Measurements from ENCODE around the gene CHMP4A.

CHMP4A gene

GRCh38 chr14:24179961-24180796 is 33.1 kb downstream of the CHMP4A start:
- DNase-seq (ENCODE audit: low read depth in 3 of 3) = no peak

GRCh38 chr14:24179294-24179960 is 33.9 kb downstream of the CHMP4A start:
- no peak for DNase-seq (ENCODE audit: low read depth in 3 of 3)

- DNase-seq (ENCODE audit: low read depth in 3 of 3) = no peak
These were observed 34.7 kb downstream of the CHMP4A start for GRCh38 chr14:24178399-24179178.

GRCh38 chr14:24177891-24178290 is 35.4 kb downstream of the CHMP4A start:
- no peak for DNase-seq (ENCODE audit: low read depth in 3 of 3)

- no peak for DNase-seq (ENCODE audit: low read depth in 3 of 3)
These were observed 36.1 kb downstream of the CHMP4A start for GRCh38 chr14:24177041-24177825.

GRCh38 chr14:24176599-24176998 is 36.7 kb downstream of the CHMP4A start:
- no peak for DNase-seq (ENCODE audit: low read depth in 3 of 3)

- no peak for DNase-seq (ENCODE audit: low read depth in 3 of 3)
These were observed 40.4 kb downstream of the CHMP4A start for GRCh38 chr14:24172871-24173281.

GRCh38 chr14:24172261-24172860 is 40.9 kb downstream of the CHMP4A start:
- DNase-seq (ENCODE audit: low read depth in 3 of 3) = no peak

GRCh38 chr14:24171422-24172260 is 41.6 kb downstream of the CHMP4A start, which contains the start of gene REC8:
TSS of gene REC8 (plus strand) at chr14:24172080. CDS start at chr14:24172553, 473 bp downstream.
- peak; percentile 42 to 62 (median 46) for DNase-seq (ENCODE audit: low read depth in 3 of 3)

GRCh38 chr14:24167469-24168114 is 45.7 kb downstream of the CHMP4A start:
- DNase-seq (ENCODE audit: low read depth in 3 of 3) = no peak

GRCh38 chr14:24165785-24166184 is 47.5 kb downstream of the CHMP4A start:
- DNase-seq (ENCODE audit: low read depth in 3 of 3) = no peak

GRCh38 chr14:24164518-24164991 is 48.7 kb downstream of the CHMP4A start:
- DNase-seq (ENCODE audit: low read depth in 3 of 3) = no peak

GRCh38 chr14:24162093-24162492 is 51.2 kb downstream of the CHMP4A start:
- DNase-seq (ENCODE audit: low read depth in 3 of 3) = peak in 1 of 3 donors; percentile 18

- DNase-seq (ENCODE audit: low read depth in 3 of 3) = peak; percentile 96 to 100 (median 97)
These were observed 52.2 kb downstream of the CHMP4A start, which contains the start of gene IRF9 for GRCh38 chr14:24160850-24161804. TSS of gene IRF9 (plus strand) at chr14:24161265. CDS start at chr14:24162145, 880 bp downstream.

GRCh38 chr14:24160499-24160849 is 52.8 kb downstream of the CHMP4A start:
- DNase-seq (ENCODE audit: low read depth in 3 of 3) = no peak

- no peak for DNase-seq (ENCODE audit: low read depth in 3 of 3)
These were observed 53.4 kb downstream of the CHMP4A start for GRCh38 chr14:24159777-24160498.

All from stimulated activated CD4-positive, alpha-beta T cell treated with anti-CD3 and anti-CD28 coated beads, TNF-alpha, amount 100 ng/mL, for 48 hours (primary cell).